Measurements from ENCODE around the gene C11orf21. TPM values are rescaled to one million over a fixed set of nuclear protein-coding genes. Genes with fewer than 3 reads are reported as not detected.

Gene C11orf21
- total and polyA plus RNA-seq, 2 of the 8 experiments (the other 6 are each of a cell fraction or from before 2014, with no cell fraction given) = not detected

DNA sequence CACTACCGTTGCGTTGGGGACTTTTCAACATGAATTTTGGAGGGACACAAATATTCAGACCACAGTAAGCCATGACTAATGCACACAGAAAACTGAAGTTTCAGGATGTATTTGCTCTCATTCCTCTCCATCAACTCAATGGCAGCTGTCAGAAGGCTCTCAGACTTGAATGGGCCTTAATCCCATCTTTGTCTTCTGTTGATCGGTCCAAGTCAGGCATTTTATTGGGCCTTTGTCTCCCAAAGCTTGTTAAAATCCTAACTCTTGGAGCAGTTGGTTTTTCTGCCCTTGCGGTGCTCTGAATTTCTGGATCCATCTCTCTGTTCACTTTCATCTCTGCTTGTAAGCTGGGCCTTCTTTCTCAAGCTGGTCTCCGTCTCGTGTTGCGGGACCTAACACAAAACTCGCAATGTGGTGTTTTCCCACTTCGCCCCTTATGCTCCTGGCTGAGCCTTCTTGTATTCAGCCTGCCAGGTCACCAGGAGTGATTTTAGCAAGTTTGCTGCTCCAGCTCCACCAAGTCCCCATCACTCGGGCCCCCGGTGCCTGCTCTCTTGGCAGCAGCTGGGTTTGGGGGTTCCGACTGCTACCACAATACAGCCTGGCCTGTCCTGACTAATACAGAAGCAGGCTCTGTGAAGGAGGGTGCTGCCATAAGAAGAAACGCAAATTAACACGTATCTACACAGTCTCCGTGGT is 27.1 kb upstream of the C11orf21 start:
- ChIA-PET POLR2A (ENCODE audit: partially characterized antibody) (no interaction called here), CTCF (ENCODE audit: partially characterized antibody) (interaction anchor here (0.7 to 1.5 kb wide), 5 partner anchors 11 to 94 kb away, joined by 3 to 6 read pairs (median 3); no protein-coding TSS in a partner anchor)
- FAIRE-seq = no peak
- no peaks in the 10 kb centered on the region for H3K79me1 ChIP-seq (ENCODE audit: low read depth, low read length)
- H3K4me1 ChIP-seq (replicated peaks in 1 of 4; ENCODE audit: control insufficient read depth in 3 of 4, insufficient read depth in 4 of 4, low read length in 3 of 4) = no peaks in the 10 kb centered on the region
- H3K79me2 ChIP-seq (ENCODE audit: control insufficient read depth in 1 of 2, insufficient read depth in 2 of 2, low read length in 2 of 2) = no peaks in the 10 kb centered on the region
- H3K56ac ChIP-seq (replicated peaks; ENCODE audit: insufficient read length, low read depth, low read length) = no peak overlapping the region
- no peak overlapping the region for H2BK120ac ChIP-seq (replicated peaks; ENCODE audit: low read depth, low read length)
- no peak overlapping the region for H2BK5ac ChIP-seq (ENCODE audit: low read depth, low read length)
- H3K27ac ChIP-seq (ENCODE audit: low read depth, low read length) = no peak overlapping the region
- H4K91ac ChIP-seq (replicated peaks; ENCODE audit: insufficient read length, low read length) = no peak overlapping the region
- no peak overlapping the region for H2BK15ac ChIP-seq (ENCODE audit: low read length)
- DNase-seq (ENCODE audit: low read depth in 1 of 2, low spot score in 2 of 2) = no peak
- no peak overlapping the region for H3K4ac ChIP-seq (replicated peaks; ENCODE audit: insufficient read length, low read depth, low read length)
- H4K20me1 ChIP-seq (replicated peaks in 1 of 2; ENCODE audit: control insufficient read depth in 1 of 2, insufficient read depth in 2 of 2, low read length in 2 of 2) = no peaks in the 10 kb centered on the region
- H4K5ac ChIP-seq (ENCODE audit: insufficient read length, low read depth, low read length) = no peak overlapping the region
- H3K23ac ChIP-seq (ENCODE audit: insufficient read length) = no peak overlapping the region
- no peak overlapping the region for H2BK20ac ChIP-seq (ENCODE audit: low read length)
- no peak overlapping the region for H4K8ac ChIP-seq (ENCODE audit: extremely low read depth, insufficient read depth, low read length)
- H3K18ac ChIP-seq (ENCODE audit: extremely low read depth, low read length) = no peak overlapping the region
- TF ChIP-seq SIRT6 (IDR thresholded peaks at IDR 0.05; ENCODE audit: low read length) = no peak
- H3K27me3 ChIP-seq (replicated peaks in 1 of 4; ENCODE audit: control insufficient read depth in 3 of 4, extremely low read depth in 1 of 4, insufficient read depth in 3 of 4, low read length in 3 of 4) = no peaks in the 10 kb centered on the region
- no peaks in the 10 kb centered on the region for H3K23me2 ChIP-seq (ENCODE audit: low read depth, low read length)
- H3K9ac ChIP-seq (replicated peaks in 1 of 4; ENCODE audit: extremely low read depth in 1 of 4, low read depth in 3 of 4, low read length in 3 of 4) = no peak overlapping the region
- no peak overlapping the region for H2AK5ac ChIP-seq (ENCODE audit: low read depth, low read length)
- H3K4me2 ChIP-seq (ENCODE audit: insufficient read depth in 1 of 2, low read depth in 2 of 2, low read length in 2 of 2) = no peak overlapping the region
- no peaks in the 10 kb centered on the region for H3K36me3 ChIP-seq (ENCODE audit: control insufficient read depth in 2 of 4, insufficient read depth in 4 of 4, low read length in 3 of 4)
- H3K14ac ChIP-seq (ENCODE audit: insufficient read length) = no peak overlapping the region
- H3K9me3 ChIP-seq (ENCODE audit: insufficient read depth in 2 of 2, low read depth in 1 of 2, low read length in 1 of 2) = peaks cover 7 to 18% of the 10 kb centered on the region in 2 experiments; a peak in 3 of 4 replicates
- no peak overlapping the region for H2AFZ ChIP-seq (ENCODE audit: low read length)
- H2BK12ac ChIP-seq (ENCODE audit: low read depth, low read length) = no peak overlapping the region
- no peak overlapping the region; a peak in 1 of 8 replicates for H3K4me3 ChIP-seq (ENCODE audit: extremely low read depth in 1 of 4, insufficient read depth in 2 of 4, low read depth in 3 of 4, low read length in 4 of 4)
- WGBS, 2 experiments (ENCODE audit: extremely low coverage in 1 of 2, insufficient coverage in 1 of 2, insufficient read length in 1 of 2, insufficient replicate concordance in 2 of 2, low coverage in 1 of 2, low lambda C conversion rate in 2 of 2, missing lambda C conversion rate in 1 of 2) = 89% methylated on average over 15 of the region's 15 CpGs; no CpG with 5 or more reads in 1 of the 2 experiments

Data from H1 (cell line).